A549 (cell line): ENCODE results near the gene PRDM15. TPM values are rescaled to one million over a fixed set of nuclear protein-coding genes. Genes with fewer than 3 reads are reported as not detected.

ENCODE experiments used
- ATAC-seq, 2 experiments: fragments of 200-7000 bp in 1 of 2; fragments of >200 bp in 1 of 2; cut with Nextera tagmentation in 1 of 2; cut with Tn5 transposase in 1 of 2; 3 replicates each; pipeline versions ENCODE4 v1.8.0 to v1.9.1; 2018 to 2020; ENCODE audit warnings: mild to moderate bottlenecking in 1 of 2, moderate library complexity in 1 of 2
- CTCF ChIA-PET: fragments of 300-600 bp; sonication (Branson Sonifier 250); formaldehyde crosslinking; extraction: SDS; loops from one replicate; lab custom pipeline; 2021; ENCODE audit warnings: antibody characterized with exemption, inconsistent platforms; lab: Yijun Ruan, JAX
- POLR2A ChIA-PET: fragments of 350-600 bp; formaldehyde crosslinking; extraction: SDS; loops from one replicate; lab custom pipeline; 2021; ENCODE audit warnings: antibody characterized with exemption, inconsistent platforms; lab: Yijun Ruan, JAX
- DNase-seq, 2 experiments: peaks; one replicate each; pipeline versions ENCODE4 v3.0.0 to v3.0.0-alpha.2; 2011 to 2016; ENCODE audit warnings: low read depth in 1 of 2, low spot score in 1 of 2
- FAIRE-seq: peaks from 2 replicates; lab custom pipeline; 2011; peaks lifted over from hg19 to GRCh38; lab: Jason Lieb, UNC
- H3K27ac ChIP-seq, 2 experiments: fragments of >200 bp; sonication (Bioruptor Twin); formaldehyde crosslinking; 3 replicates each; pipeline ENCODE4 v1.5.1; 2016 to 2017
- H3K4me1 ChIP-seq: fragments of >200 bp; sonication (Bioruptor Twin); formaldehyde crosslinking; 3 replicates; pipeline ENCODE4 v1.6.1; 2016
- H3K4me2 ChIP-seq: fragments of >200 bp; sonication (Bioruptor Twin); formaldehyde crosslinking; 3 replicates; pipeline ENCODE4 v1.6.1; 2016
- H3K4me3 ChIP-seq: fragments of >200 bp; sonication (Bioruptor Twin); formaldehyde crosslinking; 3 replicates; pipeline ENCODE4 v1.5.1; 2016
- H3K9me3 ChIP-seq: fragments of >200 bp; sonication (Bioruptor Twin); formaldehyde crosslinking; 3 replicates; pipeline ENCODE4 v1.6.1; 2016
- BCL3 ChIP-seq: fragments of >200 bp; sonication (Bioruptor Twin); formaldehyde crosslinking; IDR thresholded peaks from 3 replicates; pipeline ENCODE4 v1.6.1; 2016
- CBX8 ChIP-seq: fragments of 200-600 bp; sonication (generic); IDR thresholded peaks from 2 replicates; pipeline ENCODE4 v1.6.1; 2016
- CEBPB ChIP-seq, 2 experiments: fragments of >200 bp in 1 of 2; sonication (Bioruptor Twin) in 1 of 2; formaldehyde crosslinking in 1 of 2; IDR thresholded peaks; 2 replicates each; pipeline ENCODE4 v1.6.1; 2012 to 2016
- CHD2 ChIP-seq: fragments of 150-350 bp; IDR thresholded peaks from 2 replicates; pipeline ENCODE4 v1.6.1; 2014; ENCODE audit warnings: low read length; ENCODE audit not compliant: partially characterized antibody
- EHF ChIP-seq: fragments of 250-450 bp; sonication (Bioruptor Pico); IDR thresholded peaks from 2 replicates; pipeline ENCODE4 v1.5.0; 2020; ENCODE audit warnings: mild to moderate bottlenecking
- EP300 ChIP-seq, 2 experiments: fragments of >200 bp; sonication (Bioruptor Twin); formaldehyde crosslinking; IDR thresholded peaks; 2 replicates in 1 of 2; 3 replicates in 1 of 2; pipeline ENCODE4 v1.6.1; 2016 to 2017
- FOXS1 ChIP-seq: fragments of 250-450 bp; sonication (Bioruptor Pico); IDR thresholded peaks from 2 replicates; pipeline ENCODE4 v1.5.0; 2020; ENCODE audit warnings: mild to moderate bottlenecking, moderate library complexity
- HOXA7 ChIP-seq: fragments of 250-450 bp; sonication (Bioruptor Pico); IDR thresholded peaks from 2 replicates; pipeline ENCODE4 v1.5.0; 2020; ENCODE audit warnings: mild to moderate bottlenecking, moderate library complexity
- HOXB5 ChIP-seq: fragments of 250-450 bp; sonication (Bioruptor Pico); IDR thresholded peaks from 2 replicates; pipeline ENCODE4 v1.5.0; 2020; ENCODE audit warnings: mild to moderate bottlenecking, moderate library complexity
- KDM5A ChIP-seq: fragments of 200-600 bp; sonication (generic); IDR thresholded peaks from 2 replicates; pipeline ENCODE4 v1.6.1; 2016; ENCODE audit warnings: antibody characterized with exemption, mild to moderate bottlenecking
- MYC ChIP-seq: IDR thresholded peaks from 2 replicates; pipeline ENCODE4 v1.6.1; 2012; ENCODE audit warnings: mild to moderate bottlenecking, inconsistent platforms, low read length, improper control_type of control experiment, borderline replicate concordance
- NPAS2 ChIP-seq: fragments of 250-450 bp; sonication (Bioruptor Pico); IDR thresholded peaks from 2 replicates; pipeline ENCODE4 v1.8.0; 2022; ENCODE audit warnings: mild to moderate bottlenecking, moderate library complexity, borderline replicate concordance
- PHF8 ChIP-seq: fragments of 200-600 bp; sonication (generic); IDR thresholded peaks from 2 replicates; pipeline ENCODE4 v1.6.1; 2016; ENCODE audit warnings: low read depth, mild to moderate bottlenecking, antibody characterized with exemption, moderate library complexity, borderline replicate concordance
- POLR2A ChIP-seq: IDR thresholded peaks from 2 replicates; pipeline ENCODE4 v1.6.1; 2012; ENCODE audit warnings: mild to moderate bottlenecking, low read length
- RAD21 ChIP-seq, 2 experiments: fragments of >200 bp in 1 of 2; sonication (Bioruptor Twin) in 1 of 2; formaldehyde crosslinking in 1 of 2; IDR thresholded peaks in 1 of 2; conservative IDR thresholded peaks in 1 of 2; 2 replicates in 1 of 2; 3 replicates in 1 of 2; pipeline ENCODE4 v1.6.1; 2012 to 2018; ENCODE audit warnings: inconsistent platforms in 1 of 2
- RFX5 ChIP-seq: fragments of 450-650 bp; IDR thresholded peaks from 2 replicates; pipeline ENCODE4 v1.7.1; 2014; ENCODE audit warnings: antibody characterized with exemption, mild to moderate bottlenecking, moderate library complexity
- SREBF2 ChIP-seq: fragments of 450-650 bp; IDR thresholded peaks from 2 replicates; pipeline ENCODE4 v1.6.1; 2014; ENCODE audit warnings: mild to moderate bottlenecking, moderate library complexity
- WGBS: methylation state at CpG from one replicate; pipeline ENCODE4 v1.1.6; 2017; ENCODE audit errors: missing lambda C conversion rate; 5-methylcytosine and 5-hydroxymethylcytosine counted together
- polyA plus RNA-seq, 4 experiments: library from polyadenylated mRNA; depleted of rRNA in 3 of 4; stranded (reverse); fragments of >200 nt; fragmentation: RNase III in 1 of 4; extraction: RNeasy Plus Mini Kit Qiagen cat#74134 plus additional on column Dnase treatment in 1 of 4; gene quantifications; 2 replicates in 3 of 4; 3 replicates in 1 of 4; pipeline ENCODE4 v1.2.3, GENCODE V29; 2011 to 2017
- TF ChIP-seq, protein P1 (sequence below): IDR thresholded peaks from 2 replicates; pipeline ENCODE4 v1.6.1; 2012
- TF ChIP-seq, protein P2 (sequence below): IDR thresholded peaks from 2 replicates; pipeline ENCODE4 v1.6.1; 2012
- TF ChIP-seq, protein P3 (sequence below): fragments of 200-600 bp; sonication (generic); IDR thresholded peaks from 2 replicates; pipeline ENCODE4 v1.6.1; 2016; ENCODE audit warnings: antibody characterized with exemption, mild to moderate bottlenecking, moderate library complexity

PRDM15 gene
- polyA plus RNA-seq, 2 of the 4 experiments (the other 2 are of a cell fraction): 4.5 to 6.1 TPM

- Histone ChIP-seq H3K9me3 (no peaks in the 10 kb centered on the region), H3K4me3 (no peak overlapping the region), H3K27ac (no peak overlapping the region), H3K4me2 (no peak overlapping the region), H3K4me1 (no peaks in the 10 kb centered on the region)
- no peak for FAIRE-seq
- ChIA-PET POLR2A (no interaction called here), CTCF (no interaction called here)
- TF ChIP-seq CBX8: no peak
- TF ChIP-seq MYC: no peak
- TF ChIP-seq, protein P1, sequence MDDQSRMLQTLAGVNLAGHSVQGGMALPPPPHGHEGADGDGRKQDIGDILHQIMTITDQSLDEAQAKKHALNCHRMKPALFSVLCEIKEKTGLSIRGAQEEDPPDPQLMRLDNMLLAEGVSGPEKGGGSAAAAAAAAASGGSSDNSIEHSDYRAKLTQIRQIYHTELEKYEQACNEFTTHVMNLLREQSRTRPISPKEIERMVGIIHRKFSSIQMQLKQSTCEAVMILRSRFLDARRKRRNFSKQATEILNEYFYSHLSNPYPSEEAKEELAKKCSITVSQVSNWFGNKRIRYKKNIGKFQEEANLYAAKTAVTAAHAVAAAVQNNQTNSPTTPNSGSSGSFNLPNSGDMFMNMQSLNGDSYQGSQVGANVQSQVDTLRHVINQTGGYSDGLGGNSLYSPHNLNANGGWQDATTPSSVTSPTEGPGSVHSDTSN: no peak
- no peak for TF ChIP-seq EP300 (IDR thresholded peaks at IDR 0.05)
- TF ChIP-seq, protein P2, sequence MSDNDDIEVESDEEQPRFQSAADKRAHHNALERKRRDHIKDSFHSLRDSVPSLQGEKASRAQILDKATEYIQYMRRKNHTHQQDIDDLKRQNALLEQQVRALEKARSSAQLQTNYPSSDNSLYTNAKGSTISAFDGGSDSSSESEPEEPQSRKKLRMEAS: no peak
- no peak for TF ChIP-seq CHD2
- no peak for TF ChIP-seq EHF (CRISPR knock-in tag)
- TF ChIP-seq SREBF2: no peak
- TF ChIP-seq RFX5: no peak
- TF ChIP-seq FOXS1 (CRISPR knock-in tag): no peak
- no peak for TF ChIP-seq NPAS2
- TF ChIP-seq, protein P3, sequence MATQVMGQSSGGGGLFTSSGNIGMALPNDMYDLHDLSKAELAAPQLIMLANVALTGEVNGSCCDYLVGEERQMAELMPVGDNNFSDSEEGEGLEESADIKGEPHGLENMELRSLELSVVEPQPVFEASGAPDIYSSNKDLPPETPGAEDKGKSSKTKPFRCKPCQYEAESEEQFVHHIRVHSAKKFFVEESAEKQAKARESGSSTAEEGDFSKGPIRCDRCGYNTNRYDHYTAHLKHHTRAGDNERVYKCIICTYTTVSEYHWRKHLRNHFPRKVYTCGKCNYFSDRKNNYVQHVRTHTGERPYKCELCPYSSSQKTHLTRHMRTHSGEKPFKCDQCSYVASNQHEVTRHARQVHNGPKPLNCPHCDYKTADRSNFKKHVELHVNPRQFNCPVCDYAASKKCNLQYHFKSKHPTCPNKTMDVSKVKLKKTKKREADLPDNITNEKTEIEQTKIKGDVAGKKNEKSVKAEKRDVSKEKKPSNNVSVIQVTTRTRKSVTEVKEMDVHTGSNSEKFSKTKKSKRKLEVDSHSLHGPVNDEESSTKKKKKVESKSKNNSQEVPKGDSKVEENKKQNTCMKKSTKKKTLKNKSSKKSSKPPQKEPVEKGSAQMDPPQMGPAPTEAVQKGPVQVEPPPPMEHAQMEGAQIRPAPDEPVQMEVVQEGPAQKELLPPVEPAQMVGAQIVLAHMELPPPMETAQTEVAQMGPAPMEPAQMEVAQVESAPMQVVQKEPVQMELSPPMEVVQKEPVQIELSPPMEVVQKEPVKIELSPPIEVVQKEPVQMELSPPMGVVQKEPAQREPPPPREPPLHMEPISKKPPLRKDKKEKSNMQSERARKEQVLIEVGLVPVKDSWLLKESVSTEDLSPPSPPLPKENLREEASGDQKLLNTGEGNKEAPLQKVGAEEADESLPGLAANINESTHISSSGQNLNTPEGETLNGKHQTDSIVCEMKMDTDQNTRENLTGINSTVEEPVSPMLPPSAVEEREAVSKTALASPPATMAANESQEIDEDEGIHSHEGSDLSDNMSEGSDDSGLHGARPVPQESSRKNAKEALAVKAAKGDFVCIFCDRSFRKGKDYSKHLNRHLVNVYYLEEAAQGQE: no peak
- TF ChIP-seq HOXB5 (CRISPR knock-in tag): no peak
- no peak for TF ChIP-seq BCL3
- TF ChIP-seq RAD21 (conservative IDR thresholded peaks at IDR 0.05 in 1 of 2, IDR thresholded peaks at IDR 0.05 in 1 of 2): no peak
- 75% methylated on average over 3 of the region's 3 CpGs for WGBS
- DNase-seq: no peak
- ATAC-seq: no peak
Measured at GRCh38 chr21:41908829-41909228, 29.7 kb upstream of the PRDM15 start.

DNA sequence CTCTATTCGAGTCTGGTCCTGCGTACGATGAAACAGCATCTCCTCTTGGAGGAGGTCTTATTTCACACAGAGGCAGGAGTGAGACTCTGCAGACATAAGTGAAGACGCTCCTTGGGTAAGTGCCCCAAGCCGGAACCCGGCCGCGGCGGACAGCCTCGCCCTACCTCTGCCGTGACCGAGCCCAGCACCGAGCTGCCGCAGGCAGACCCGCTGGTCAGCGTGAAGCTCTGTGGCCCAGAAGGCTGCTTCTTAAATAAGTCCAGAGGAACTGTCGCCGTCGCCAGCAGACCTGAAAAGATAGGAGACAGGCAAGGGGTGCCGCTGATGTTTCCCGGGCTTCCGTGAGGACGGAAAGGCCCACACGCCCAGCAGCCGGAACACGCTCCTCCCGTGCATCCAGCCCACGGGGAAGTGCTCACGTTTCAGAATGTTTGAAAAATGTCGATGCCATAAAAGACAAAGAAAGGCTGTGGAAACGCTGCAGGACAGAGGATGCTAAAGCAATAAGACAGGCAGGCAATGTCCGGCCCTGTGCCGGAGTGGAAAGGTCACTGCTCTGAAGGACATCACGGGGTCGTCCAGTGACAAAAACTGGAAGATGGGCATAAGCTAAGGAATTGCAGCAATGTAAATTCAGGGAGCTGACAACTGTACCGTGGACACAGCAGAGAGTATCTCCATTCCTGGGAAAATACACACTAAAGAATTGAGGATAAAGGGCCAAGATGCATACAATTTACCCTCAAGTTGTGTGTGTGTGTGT lies 28.5 kb upstream of the PRDM15 start:
- Histone ChIP-seq H3K27ac (no peak overlapping the region), H3K4me1 (no peaks in the 10 kb centered on the region), H3K9me3 (no peaks in the 10 kb centered on the region), H3K4me3 (no peak overlapping the region), H3K4me2 (no peak overlapping the region)
- whole genome bisulfite sequencing: 89% methylated on average over 30 of the region's 36 CpGs
- ChIA-PET POLR2A (no interaction called here), CTCF (no interaction called here)
- FAIRE-seq: no peak
- DNase-seq: no peak
- TF ChIP-seq PHF8: no peak
- TF ChIP-seq CEBPB (IDR thresholded peaks at IDR 0.05): no peak
- no peak for TF ChIP-seq EP300 (IDR thresholded peaks at IDR 0.05)
- TF ChIP-seq, protein P2: no peak
- TF ChIP-seq KDM5A: no peak
- no peak for TF ChIP-seq POLR2A
- TF ChIP-seq HOXA7 (CRISPR knock-in tag): no peak
- no peak for ATAC-seq
